Smooth muscle cell (in vitro differentiated cells): Measurements from ENCODE around the gene SKIDA1. TPM values are rescaled to one million over a fixed set of nuclear protein-coding genes. Genes with fewer than 3 reads are reported as not detected.

ENCODE experiments used
- DNase-seq: peaks from one replicate; lab custom pipeline; 2025; ENCODE audit not compliant: unreplicated experiment; lab: John Stamatoyannopoulos, UW
- H2AFZ ChIP-seq: fragments of 200-600 bp; sonication (generic); 2 replicates; pipeline ENCODE4 v1.6.0; 2016; ENCODE audit warnings: antibody characterized with exemption, low read depth, mild to moderate bottlenecking
- H3F3A ChIP-seq: fragments of 200-600 bp; sonication (generic); 2 replicates; pipeline ENCODE4 v1.6.0; 2017; ENCODE audit warnings: antibody characterized with exemption, low read depth
- H3K27ac ChIP-seq: fragments of 200-600 bp; sonication (generic); 2 replicates; pipeline ENCODE4 v1.5.1; 2016; ENCODE audit warnings: low read depth, mild to moderate bottlenecking
- H3K27me3 ChIP-seq: fragments of 200-600 bp; sonication (generic); 2 replicates; pipeline ENCODE4 v1.6.1; 2016; ENCODE audit warnings: low read depth, mild to moderate bottlenecking
- H3K36me3 ChIP-seq: fragments of 200-600 bp; sonication (generic); 2 replicates; pipeline ENCODE4 v1.5.1; 2016; ENCODE audit warnings: low read depth
- H3K4me1 ChIP-seq: fragments of 200-600 bp; sonication (generic); 2 replicates; pipeline ENCODE4 v1.5.1; 2016; ENCODE audit warnings: low read depth
- H3K4me2 ChIP-seq: fragments of 200-600 bp; sonication (generic); 2 replicates; pipeline ENCODE4 v1.6.0; 2016; ENCODE audit warnings: mild to moderate bottlenecking
- H3K4me3 ChIP-seq: fragments of 200-600 bp; sonication (generic); 2 replicates; pipeline ENCODE4 v1.5.1; 2016; ENCODE audit warnings: mild to moderate bottlenecking
- H3K79me2 ChIP-seq: fragments of 200-600 bp; sonication (generic); 2 replicates; pipeline ENCODE4 v1.6.0; 2016; ENCODE audit warnings: low read depth, mild to moderate bottlenecking
- H3K9ac ChIP-seq: fragments of 200-600 bp; sonication (generic); 2 replicates; pipeline ENCODE4 v1.6.0; 2016; ENCODE audit warnings: low read depth
- H3K9me3 ChIP-seq: fragments of 200-600 bp; sonication (generic); replicated peaks from 2 replicates; pipeline ENCODE4 v1.5.1; 2016; ENCODE audit warnings: low read depth
- H4K20me1 ChIP-seq: fragments of 200-600 bp; sonication (generic); 2 replicates; pipeline ENCODE4 v1.6.0; 2016; ENCODE audit warnings: low read depth
- CTCF ChIP-seq: fragments of 200-600 bp; sonication (generic); IDR thresholded peaks from 2 replicates; pipeline ENCODE4 v1.5.1; 2017; ENCODE audit warnings: borderline replicate concordance, mild to moderate bottlenecking, antibody characterized with exemption; ENCODE audit not compliant: insufficient read depth, poor library complexity, severe bottlenecking
- WGBS: methylation state at CpG from one replicate; pipeline ENCODE4 v1.1.7; 2016; ENCODE audit warnings: low lambda C conversion rate; 5-methylcytosine and 5-hydroxymethylcytosine counted together
- polyA plus RNA-seq: library from polyadenylated mRNA; unstranded; fragments of >200 nt; fragmentation: Nextera tagmentation; extraction: Ambion mirVana; gene quantifications from 2 replicates; pipeline ENCODE4 v1.2.1, GENCODE V29; 2016
- total RNA-seq: library from RNA; depleted of rRNA; stranded (reverse); fragments of >200 nt; gene quantifications from 2 replicates; pipeline ENCODE4 v1.2.3, GENCODE V29; 2014

Gene SKIDA1
- total and polyA plus RNA-seq, 2 experiments from 2014 or later = 0.53 to 1.8 TPM

- H3K4me3 ChIP-seq = peak overlapping the region; percentile 61
- peak overlapping the region; percentile 86 for H2AFZ ChIP-seq
- WGBS = 1% methylated on average over 13 of the region's 13 CpGs
- no peak for TF ChIP-seq CTCF
- H3K9ac ChIP-seq = peak overlapping the region; percentile 70
- H3K79me2 ChIP-seq = peaks cover 73% of the 10 kb centered on the region
- no peaks in the 10 kb centered on the region for H3K9me3 ChIP-seq
- H3K27ac ChIP-seq = peak overlapping the region; percentile 82
- DNase-seq = no peak
- H3K4me2 ChIP-seq = peak overlapping the region; percentile 98
- H3K36me3 ChIP-seq = no peaks in the 10 kb centered on the region
- H4K20me1 ChIP-seq = no peaks in the 10 kb centered on the region
- no peaks in the 10 kb centered on the region for H3K27me3 ChIP-seq
- peaks cover 55% of the 10 kb centered on the region for H3K4me1 ChIP-seq
- no peaks in the 10 kb centered on the region for H3F3A ChIP-seq
Measured at GRCh38 chr10:21518149-21518640, 7.3 kb downstream of the SKIDA1 start.

- H3K4me1 ChIP-seq = peaks cover 53% of the 10 kb centered on the region
- no peaks in the 10 kb centered on the region for H4K20me1 ChIP-seq
- H2AFZ ChIP-seq = peak overlapping the region; percentile 29
- no peaks in the 10 kb centered on the region for H3F3A ChIP-seq
- H3K9me3 ChIP-seq = no peaks in the 10 kb centered on the region
- H3K4me2 ChIP-seq = peak overlapping the region; percentile 98
- peak overlapping the region; percentile 70 for H3K9ac ChIP-seq
- no peaks in the 10 kb centered on the region for H3K36me3 ChIP-seq
- H3K27me3 ChIP-seq = no peaks in the 10 kb centered on the region
- H3K79me2 ChIP-seq = peaks cover 75% of the 10 kb centered on the region
- WGBS = under 1% methylated on average over 68 of the region's 73 CpGs
- DNase-seq = no peak
- H3K4me3 ChIP-seq = peak overlapping the region; percentile 61
- TF ChIP-seq CTCF = no peak
- H3K27ac ChIP-seq = peak overlapping the region; percentile 82
Measured at GRCh38 chr10:21517134-21518031, 8.1 kb downstream of the SKIDA1 start.

GRCh38 chr10:21516242-21517131 lies 9.0 kb downstream of the SKIDA1 start:
- no peak for TF ChIP-seq CTCF
- H2AFZ ChIP-seq = peak overlapping the region; percentile 56
- no peak overlapping the region for H3K27ac ChIP-seq
- no peaks in the 10 kb centered on the region for H3K27me3 ChIP-seq
- no peaks in the 10 kb centered on the region for H4K20me1 ChIP-seq
- no peaks in the 10 kb centered on the region for H3F3A ChIP-seq
- H3K4me1 ChIP-seq = peaks cover 52% of the 10 kb centered on the region
- no peaks in the 10 kb centered on the region for H3K9me3 ChIP-seq
- H3K4me2 ChIP-seq = peak overlapping the region; percentile 98
- peak overlapping the region; percentile 46 for H3K9ac ChIP-seq
- peaks cover 79% of the 10 kb centered on the region for H3K79me2 ChIP-seq
- H3K4me3 ChIP-seq = peak overlapping the region; percentile 61
- no peak for DNase-seq
- H3K36me3 ChIP-seq = no peaks in the 10 kb centered on the region
- under 1% methylated on average over 51 of the region's 86 CpGs for WGBS
